ENCODE results near the gene DGKZ. TPM values are rescaled to one million over a fixed set of nuclear protein-coding genes. Genes with fewer than 3 reads are reported as not detected.

The DGKZ gene
- total and polyA plus RNA-seq, 10 of the 15 experiments (the other 5 are each of a cell fraction or from before 2014, with no cell fraction given) = 0.50 to 78.4 (median 39.5) TPM

- Histone ChIP-seq H3K36me3 (ENCODE audit: control insufficient read depth in 2 of 2, insufficient read depth in 2 of 2, low read length in 1 of 2) (no peaks in the 10 kb centered on the region), H3K27ac (ENCODE audit: control insufficient read depth, insufficient read depth) (no peak overlapping the region), H3K9me3 (replicated peaks; ENCODE audit: control insufficient read depth, insufficient read depth, low read length) (no peaks in the 10 kb centered on the region), H3K9ac (ENCODE audit: control insufficient read depth, insufficient read depth, low read length) (no peak overlapping the region), H3K4me1 (ENCODE audit: control insufficient read depth, insufficient read depth, low read length) (peaks cover 6% of the 10 kb centered on the region), H3K79me2 (ENCODE audit: control insufficient read depth, insufficient read depth, low read length) (no peaks in the 10 kb centered on the region), H2AFZ (ENCODE audit: control insufficient read depth, low read depth, low read length) (no peak overlapping the region), H3K4me2 (ENCODE audit: control insufficient read depth, insufficient read depth) (no peak overlapping the region; the same call in 1 of the 2 replicates), H3K27me3 (replicated peaks in 1 of 2; ENCODE audit: control insufficient read depth in 2 of 2, insufficient read depth in 2 of 2, low read length in 1 of 2) (peaks cover 13 to 16% of the 10 kb centered on the region in 2 experiments), H4K20me1 (ENCODE audit: control insufficient read depth, insufficient read depth) (no peaks in the 10 kb centered on the region), H3K4me3 (no peak overlapping the region)
- TF ChIP-seq EZH2 (IDR thresholded peaks at IDR 0.05; ENCODE audit: borderline replicate concordance, control insufficient read depth, low read depth, low read length) (0 out of 2 replicates have a peak, but pooled peaks have one; percentile 51), RAD21 (IDR thresholded peaks at IDR 0.05; ENCODE audit: insufficient read depth, low read depth, low read length) (no peak), PRDM15 (CRISPR knock-in tag; IDR thresholded peaks at IDR 0.05) (no peak)
- intact Hi-C loops (cut with micrococcal nuclease; ENCODE audit: unreplicated experiment) (loop anchor here (1.0 to 2.0 kb wide), 3 partner anchors 140 to 228 kb away; partner anchors contain the start of genes ATG13 and HARBI1), in situ Hi-C loops (cut with MboI) (no loop called here)
- POLR2A ChIA-PET = interaction anchor here (0.6 to 1.2 kb wide), 3 partner anchors 29 to 200 kb away, joined by 3 read pairs; no protein-coding TSS in a partner anchor
- BruUV-seq (replicated peaks) = no TSS peak
- CTCF ChIA-PET = interaction anchor here (0.5 to 6.7 kb wide), 42 partner anchors 9 to 424 kb away, joined by 3 to 94 read pairs (median 5); partner anchors contain the start of genes ATG13 and HARBI1
- WGBS (ENCODE audit: insufficient coverage, insufficient replicate concordance, low lambda C conversion rate, missing lambda C conversion rate) = 5% methylated on average over 21 of the region's 21 CpGs
- DNase-seq (ENCODE audit: low read depth, low spot score) (no peak), ATAC-seq (no peak; the same call in 2 of the 3 replicates), FAIRE-seq (no peak)
- SMC1A ChIA-PET (ENCODE audit: uncharacterized antibody, unreplicated experiment) = interaction anchor here (0.9 to 4.9 kb wide), 20 partner anchors 13 to 230 kb away, joined by 3 to 24 read pairs (median 4); partner anchors contain the start of genes ATG13 and HARBI1
- RAD21 ChIA-PET (ENCODE audit: unreplicated experiment) = interaction anchor here (0.8 to 3.4 kb wide), 16 partner anchors 29 to 819 kb away, joined by 3 to 16 read pairs (median 5); no protein-coding TSS in a partner anchor
Measured at GRCh38 chr11:46388619-46389449, 41.6 kb downstream of the DGKZ start.

Measured in GM12878 (cell line).